GM10266 (cell line): ENCODE data around the gene PLEKHG5.
A peak's percentile ranks its signal among the peaks of the same experiment; 100 is the strongest.

ENCODE experiments used
- DNase-seq: peaks from one replicate; pipeline ENCODE4 v3.0.0; 2012; ENCODE audit errors: extremely low spot score
- CTCF ChIP-seq: IDR thresholded peaks from 2 replicates; pipeline ENCODE4 v1.5.1; 2012; ENCODE audit warnings: mild to moderate bottlenecking, low read depth; ENCODE audit not compliant: control insufficient read depth, insufficient read depth; ENCODE audit errors: missing control alignments

PLEKHG5 gene

GRCh38 chr1:6476483-6476882, 15.0 kb downstream of the PLEKHG5 start:
- no peak for TF ChIP-seq CTCF
- DNase-seq = no peak

- TF ChIP-seq CTCF = peak; percentile 92
- peak; percentile 90 for DNase-seq
These were observed 15.9 kb downstream of the PLEKHG5 start for GRCh38 chr1:6475381-6476133.

- no peak for TF ChIP-seq CTCF
- DNase-seq = no peak
These were observed 16.6 kb downstream of the PLEKHG5 start for GRCh38 chr1:6474815-6475282.

GRCh38 chr1:6473974-6474814, 17.3 kb downstream of the PLEKHG5 start:
- TF ChIP-seq CTCF = no peak
- no peak for DNase-seq

GRCh38 chr1:6473156-6473555, 18.3 kb downstream of the PLEKHG5 start:
- DNase-seq = no peak
- no peak for TF ChIP-seq CTCF

- TF ChIP-seq CTCF = peak; percentile 33
- DNase-seq = no peak
These were observed 19.1 kb downstream of the PLEKHG5 start for GRCh38 chr1:6472391-6472790.

- no peak for TF ChIP-seq CTCF
- DNase-seq = no peak
These were observed 19.5 kb downstream of the PLEKHG5 start for GRCh38 chr1:6471970-6472368.
